Vagina (tissue), 2 donors: ENCODE results near the gene CBR1. TPM values are rescaled to one million over a fixed set of nuclear protein-coding genes. Genes with fewer than 3 reads are reported as not detected.

Source experiments
- DNase-seq, 2 donors: peaks; one replicate each; pipeline ENCODE4 v3.0.0-alpha.2; 2017; ENCODE audit errors: extremely low spot score in 2 of 2
- H3K27ac ChIP-seq: fragments of 200-600 bp; sonication (generic); one replicate; pipeline ENCODE4 v1.5.1; 2019
- H3K27me3 ChIP-seq: fragments of 200-600 bp; sonication (generic); one replicate; pipeline ENCODE4 v1.5.1; 2019
- H3K36me3 ChIP-seq, 2 donors: fragments of 200-600 bp; sonication (generic); one replicate each; pipeline ENCODE4 v1.5.1; 2017 to 2019
- H3K4me1 ChIP-seq: fragments of 200-600 bp; sonication (generic); one replicate; pipeline ENCODE4 v1.5.1; 2019
- H3K4me3 ChIP-seq, 2 donors: fragments of 200-600 bp; sonication (generic); 1 replicate in 1 of 2; 2 replicates in 1 of 2; pipeline ENCODE4 v1.5.1; 2016 to 2019
- H3K9me3 ChIP-seq: fragments of 200-600 bp; sonication (generic); one replicate; pipeline ENCODE4 v1.5.1; 2019
- POLR2A ChIP-seq, 2 donors: fragments of 450-650 bp; IDR thresholded peaks; one replicate each; pipeline ENCODE4 v1.6.1; 2017; ENCODE audit warnings: antibody characterized with exemption in 2 of 2, mild to moderate bottlenecking in 2 of 2, moderate library complexity in 2 of 2
- POLR2AphosphoS5 ChIP-seq, 2 donors: sonication (generic); formaldehyde crosslinking; IDR thresholded peaks; one replicate each; pipeline ENCODE4 v1.9.0; 2017; ENCODE audit warnings: antibody characterized with exemption in 2 of 2, mild to moderate bottlenecking in 2 of 2, low read depth in 1 of 2; ENCODE audit not compliant: insufficient read depth in 1 of 2
- intact Hi-C: fragments of 100-400 bp; cut with DNase I; formaldehyde crosslinking; loops from one replicate; pipeline ENCODE4 v1.15.1; 2023
- total RNA-seq: library from RNA; depleted of rRNA; stranded (reverse); fragments of >200 nt; gene quantifications from one replicate; pipeline ENCODE4 v1.2.3, GENCODE V29; 2016
- TF ChIP-seq, protein P1 (sequence below), 3 experiments: fragments of 450-650 bp in 2 of 3; fragments of 200-600 bp in 1 of 3; sonication (generic) in 1 of 3; IDR thresholded peaks; one replicate each; pipeline ENCODE4 v1.5.1; 2017 to 2019; ENCODE audit warnings: antibody characterized with exemption in 3 of 3, mild to moderate bottlenecking in 2 of 3, moderate library complexity in 2 of 3

The CBR1 gene
- total RNA-seq: 369 TPM

DNA sequence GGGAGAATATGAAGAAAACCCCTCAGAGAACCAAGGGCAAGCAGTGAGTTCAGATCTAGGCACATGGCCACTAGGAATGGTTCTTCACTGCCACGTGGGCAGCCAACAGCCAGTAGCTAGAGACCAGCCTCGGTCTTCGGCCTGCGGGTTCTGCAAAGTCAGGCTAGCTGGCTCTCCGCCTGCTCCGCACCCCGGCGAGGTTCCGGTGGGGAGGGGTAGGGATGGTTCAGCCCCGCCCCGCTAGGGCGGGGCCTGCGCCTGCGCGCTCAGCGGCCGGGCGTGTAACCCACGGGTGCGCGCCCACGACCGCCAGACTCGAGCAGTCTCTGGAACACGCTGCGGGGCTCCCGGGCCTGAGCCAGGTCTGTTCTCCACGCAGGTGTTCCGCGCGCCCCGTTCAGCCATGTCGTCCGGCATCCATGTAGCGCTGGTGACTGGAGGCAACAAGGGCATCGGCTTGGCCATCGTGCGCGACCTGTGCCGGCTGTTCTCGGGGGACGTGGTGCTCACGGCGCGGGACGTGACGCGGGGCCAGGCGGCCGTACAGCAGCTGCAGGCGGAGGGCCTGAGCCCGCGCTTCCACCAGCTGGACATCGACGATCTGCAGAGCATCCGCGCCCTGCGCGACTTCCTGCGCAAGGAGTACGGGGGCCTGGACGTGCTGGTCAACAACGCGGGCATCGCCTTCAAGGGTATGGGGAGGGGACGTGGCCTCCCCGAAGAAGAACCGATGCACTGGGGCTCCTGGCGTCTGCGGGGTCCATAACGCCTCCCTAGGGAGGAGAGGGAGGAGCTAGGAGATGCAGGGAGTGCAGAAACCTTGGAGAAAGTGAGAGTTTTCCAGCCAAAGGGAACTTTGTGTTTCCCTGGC, at the start of gene CBR1:
CBR1 (plus strand) TSS at position 312 of the 871 bp plus-strand sequence; CDS start at position 404, 92 bp downstream.
- Histone ChIP-seq H3K9me3 (no peaks in the 10 kb centered on the region), H3K27ac (peak within 1 kb of the TSS; percentile 88), H3K27me3 (no peaks in the 10 kb centered on the region), H3K4me3 (peak within 1 kb of the TSS; percentile 89 to 92), H3K4me1 (peaks cover 47% of the 10 kb centered on the region), H3K36me3 (peaks cover 0 to 13% of the 10 kb centered on the region in 2 donors)
- intact Hi-C loops: no loop called here
- peak in 1 of 2 donors; percentile 95 for DNase-seq
- TF ChIP-seq, protein P1, sequence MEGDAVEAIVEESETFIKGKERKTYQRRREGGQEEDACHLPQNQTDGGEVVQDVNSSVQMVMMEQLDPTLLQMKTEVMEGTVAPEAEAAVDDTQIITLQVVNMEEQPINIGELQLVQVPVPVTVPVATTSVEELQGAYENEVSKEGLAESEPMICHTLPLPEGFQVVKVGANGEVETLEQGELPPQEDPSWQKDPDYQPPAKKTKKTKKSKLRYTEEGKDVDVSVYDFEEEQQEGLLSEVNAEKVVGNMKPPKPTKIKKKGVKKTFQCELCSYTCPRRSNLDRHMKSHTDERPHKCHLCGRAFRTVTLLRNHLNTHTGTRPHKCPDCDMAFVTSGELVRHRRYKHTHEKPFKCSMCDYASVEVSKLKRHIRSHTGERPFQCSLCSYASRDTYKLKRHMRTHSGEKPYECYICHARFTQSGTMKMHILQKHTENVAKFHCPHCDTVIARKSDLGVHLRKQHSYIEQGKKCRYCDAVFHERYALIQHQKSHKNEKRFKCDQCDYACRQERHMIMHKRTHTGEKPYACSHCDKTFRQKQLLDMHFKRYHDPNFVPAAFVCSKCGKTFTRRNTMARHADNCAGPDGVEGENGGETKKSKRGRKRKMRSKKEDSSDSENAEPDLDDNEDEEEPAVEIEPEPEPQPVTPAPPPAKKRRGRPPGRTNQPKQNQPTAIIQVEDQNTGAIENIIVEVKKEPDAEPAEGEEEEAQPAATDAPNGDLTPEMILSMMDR (IDR thresholded peaks at IDR 0.05): peak in 1 of 3 experiments; percentile 25
- TF ChIP-seq POLR2A (IDR thresholded peaks at IDR 0.05) (peak in 1 of 2 donors; percentile 86), POLR2AphosphoS5 (IDR thresholded peaks at IDR 0.05; ENCODE audit: insufficient read depth in 1 of 2, low read depth in 1 of 2) (peak; percentile 89 to 97)

DNA sequence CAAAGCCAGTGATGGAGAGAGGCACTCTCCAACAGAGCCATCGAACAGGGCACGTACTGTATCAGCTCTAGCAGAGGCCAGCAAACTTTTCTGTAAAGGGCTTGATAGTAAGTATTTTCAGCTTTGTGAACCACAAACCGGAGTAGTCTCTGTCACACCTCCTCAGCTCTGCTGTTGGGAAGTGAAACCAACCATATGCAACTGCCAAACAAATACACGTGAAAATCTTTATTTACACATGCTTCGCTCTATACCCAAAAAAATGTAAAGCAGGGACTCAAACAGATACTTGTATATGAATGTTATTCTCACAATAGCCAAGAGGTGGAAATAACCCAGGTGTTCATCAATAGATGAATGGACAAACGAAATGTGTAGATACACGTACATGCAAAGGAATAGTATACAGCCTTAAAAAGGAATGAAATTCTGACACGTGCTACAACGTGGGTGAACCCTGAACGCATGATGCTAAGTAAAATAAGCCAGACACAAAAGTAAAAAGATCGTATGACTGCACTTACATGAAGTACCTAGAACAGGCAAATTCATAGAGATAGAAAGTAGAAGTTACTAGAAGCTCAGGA, 48.5 kb upstream of the CBR1 start:
- Histone ChIP-seq H3K27ac (no peak overlapping the region), H3K4me1 (peaks cover 14% of the 10 kb centered on the region), H3K9me3 (no peaks in the 10 kb centered on the region), H3K36me3 (no peaks in the 10 kb centered on the region), H3K27me3 (no peaks in the 10 kb centered on the region), H3K4me3 (no peak overlapping the region)
- TF ChIP-seq POLR2A (IDR thresholded peaks at IDR 0.05) (no peak), POLR2AphosphoS5 (IDR thresholded peaks at IDR 0.05; ENCODE audit: insufficient read depth in 1 of 2, low read depth in 1 of 2) (no peak)
- TF ChIP-seq, protein P1 (IDR thresholded peaks at IDR 0.05): no peak
- intact Hi-C loops: loop anchor here (10.0 kb wide), 1 partner anchor 1277 kb away; no protein-coding TSS in a partner anchor
- DNase-seq: no peak

DNA sequence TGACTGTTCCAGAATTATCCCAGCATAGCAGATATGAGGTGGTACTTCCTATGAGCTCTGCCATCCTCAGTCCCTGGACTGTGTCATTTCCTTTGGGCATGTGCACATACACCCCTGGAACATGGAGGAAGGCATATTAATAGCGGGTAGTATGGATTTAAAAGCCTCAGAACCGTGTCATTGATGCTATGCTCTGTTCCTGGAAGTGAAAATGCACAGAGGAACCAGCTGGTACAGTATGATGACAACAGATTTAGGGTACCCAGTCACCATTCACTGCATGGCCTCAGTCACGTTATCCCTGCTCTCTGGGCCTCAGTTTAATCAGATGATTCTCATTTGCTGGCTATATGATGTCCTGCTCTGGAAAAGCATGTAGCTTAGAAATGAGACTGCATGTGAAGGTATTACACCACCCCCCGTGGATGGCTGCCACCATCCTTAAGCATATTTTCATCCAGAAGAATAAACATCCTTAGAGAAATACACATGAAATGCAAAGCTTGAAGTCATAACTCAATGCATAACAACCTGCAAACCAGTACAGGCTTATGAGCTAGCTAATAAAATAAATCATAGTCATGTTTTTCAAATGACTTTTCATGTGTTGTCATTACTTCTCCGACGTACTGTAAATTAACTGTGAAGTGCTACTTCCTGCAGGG, 47.3 kb upstream of the CBR1 start:
- DNase-seq: no peak
- no peak overlapping the region for H3K4me3 ChIP-seq
- TF ChIP-seq POLR2A (IDR thresholded peaks at IDR 0.05): no peak
- TF ChIP-seq POLR2AphosphoS5 (IDR thresholded peaks at IDR 0.05; ENCODE audit: insufficient read depth in 1 of 2, low read depth in 1 of 2): no peak
- TF ChIP-seq, protein P1 (IDR thresholded peaks at IDR 0.05): no peak
- H3K27ac ChIP-seq: no peak overlapping the region
- H3K4me1 ChIP-seq: peaks cover 14% of the 10 kb centered on the region
- no peaks in the 10 kb centered on the region for H3K9me3 ChIP-seq
- no peaks in the 10 kb centered on the region for H3K36me3 ChIP-seq
- H3K27me3 ChIP-seq: no peaks in the 10 kb centered on the region
- intact Hi-C loops: loop anchor here (10.0 kb wide), 1 partner anchor 1278 kb away; no protein-coding TSS in a partner anchor

DNA sequence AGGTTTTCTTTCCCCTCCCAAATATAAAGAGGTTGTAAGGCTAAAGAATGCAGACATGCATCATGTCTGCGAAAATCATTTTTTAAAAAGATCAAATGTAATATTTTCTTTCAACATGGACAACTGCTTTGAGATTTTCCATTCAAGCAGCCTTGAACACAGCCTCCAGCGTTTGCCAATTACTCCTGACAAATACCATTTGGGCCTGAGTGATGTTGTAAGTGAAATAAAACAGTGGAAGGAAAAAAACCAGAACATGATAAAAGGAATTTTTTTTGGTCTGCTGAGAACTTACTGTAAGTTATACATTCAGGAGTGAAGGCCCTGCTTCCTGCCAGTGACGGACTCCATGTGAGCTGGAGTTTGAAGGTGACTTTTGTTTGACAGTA, 46.7 kb upstream of the CBR1 start:
- no peak for DNase-seq
- H3K27ac ChIP-seq: peak overlapping the region; percentile 22
- no peaks in the 10 kb centered on the region for H3K27me3 ChIP-seq
- intact Hi-C loops: loop anchor here (10.0 kb wide), 1 partner anchor 1278 kb away; no protein-coding TSS in a partner anchor
- no peaks in the 10 kb centered on the region for H3K36me3 ChIP-seq
- TF ChIP-seq, protein P1 (IDR thresholded peaks at IDR 0.05): no peak
- no peak for TF ChIP-seq POLR2A (IDR thresholded peaks at IDR 0.05)
- TF ChIP-seq POLR2AphosphoS5 (IDR thresholded peaks at IDR 0.05; ENCODE audit: insufficient read depth in 1 of 2, low read depth in 1 of 2): no peak
- no peaks in the 10 kb centered on the region for H3K9me3 ChIP-seq
- H3K4me1 ChIP-seq: peaks cover 14% of the 10 kb centered on the region
- no peak overlapping the region for H3K4me3 ChIP-seq
